Jurkat, Clone E6-1 (cell line): Measurements from ENCODE around the gene TPD52L2.
"Not testable (repeated sequence)": the region's sequence is repeated elsewhere in the genome, so short reads cannot be mapped to it uniquely, and the experiment has no call there.

Experiments used
- DNase-seq: peaks from one replicate; pipeline ENCODE4 v3.0.0-alpha.2; 2011; ENCODE audit warnings: low read depth, low spot score
- H3K4me3 ChIP-seq: 2 replicates; pipeline ENCODE4 v1.5.1; 2011; ENCODE audit warnings: mild to moderate bottlenecking, low read length, control low read depth, moderate library complexity

Gene TPD52L2

GRCh38 chr20:63873477-63873971 lies 8.5 kb downstream of the TPD52L2 start:
- no peak overlapping the region for H3K4me3 ChIP-seq
- no peak for DNase-seq

DNA sequence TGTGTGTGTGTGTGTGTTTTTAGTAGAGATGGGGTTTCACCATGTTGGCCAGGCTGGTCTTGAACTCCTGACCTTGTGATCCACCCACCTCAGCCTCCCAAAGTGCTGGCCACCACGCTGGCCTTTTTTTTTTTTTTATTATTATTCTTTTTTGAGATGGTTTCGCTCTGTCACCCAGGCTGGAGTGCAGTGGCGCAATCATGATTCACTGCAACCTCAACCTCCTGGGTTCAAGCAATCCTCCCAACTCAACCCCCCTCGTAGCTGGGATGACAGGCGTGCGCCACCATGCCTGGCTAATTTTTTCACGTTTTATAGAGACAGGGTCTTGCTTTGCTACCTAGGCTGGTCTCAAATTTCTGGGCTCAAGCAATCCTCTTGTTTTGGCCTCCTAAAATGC lies 9.2 kb downstream of the TPD52L2 start:
- not testable (repeated sequence) for H3K4me3 ChIP-seq, DNase-seq

DNA sequence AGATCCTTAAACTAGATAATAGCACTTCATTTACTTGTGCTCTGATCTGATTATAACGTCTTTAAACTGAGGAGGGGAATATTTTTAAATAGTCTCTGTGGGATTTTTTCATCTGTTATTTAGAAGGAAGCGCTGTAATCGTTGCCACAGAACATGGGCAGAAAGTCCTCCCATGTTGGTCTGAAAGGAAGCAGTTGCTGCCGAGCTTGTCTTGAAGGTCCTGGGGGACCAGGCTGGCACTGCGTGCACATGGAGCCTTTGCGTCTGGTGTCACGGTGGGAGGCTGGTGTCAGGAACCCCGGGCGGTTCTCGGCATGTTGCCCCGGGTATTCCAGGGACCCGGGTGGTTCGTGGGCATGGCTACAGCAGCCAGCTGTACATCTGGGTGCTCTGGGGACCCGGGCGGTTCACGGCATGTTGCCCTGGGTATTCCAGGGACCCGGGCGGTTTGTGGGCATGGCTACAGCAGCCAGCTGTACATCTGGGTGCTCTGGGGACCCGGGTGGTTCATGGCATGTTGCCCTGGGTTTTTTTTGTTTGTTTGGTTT lies 11.5 kb downstream of the TPD52L2 start:
- no peak overlapping the region for H3K4me3 ChIP-seq
- DNase-seq: no peak

GRCh38 chr20:63877755-63878470 lies 12.8 kb downstream of the TPD52L2 start:
- no peak for DNase-seq
- no peak overlapping the region for H3K4me3 ChIP-seq

GRCh38 chr20:63878899-63879663 lies 14.0 kb downstream of the TPD52L2 start:
- H3K4me3 ChIP-seq: no peak overlapping the region
- DNase-seq: no peak

DNA sequence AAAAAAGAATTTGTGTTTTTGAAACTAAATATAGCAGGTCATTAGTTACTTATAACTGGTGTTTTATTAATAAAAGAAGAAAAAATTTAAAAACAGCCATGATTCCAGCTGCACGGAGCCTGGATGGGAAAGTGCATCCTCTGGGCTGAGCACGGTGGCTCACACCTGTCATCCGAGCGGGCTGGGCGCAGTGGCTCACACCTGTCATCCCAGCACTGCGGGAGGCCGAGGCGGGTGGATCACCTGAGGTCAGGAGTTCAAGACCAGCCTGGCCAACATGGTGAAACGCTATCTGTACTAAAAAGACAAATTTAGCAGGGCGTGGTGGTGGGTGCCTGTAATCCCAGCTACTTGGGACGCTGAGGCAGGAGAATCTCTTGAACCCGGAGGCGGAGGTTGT lies 15.8 kb downstream of the TPD52L2 start:
- not testable (repeated sequence) for DNase-seq, H3K4me3 ChIP-seq

- no peak for DNase-seq
Observed at GRCh38 chr20:63881451-63882226, 16.6 kb downstream of the TPD52L2 start.

DNA sequence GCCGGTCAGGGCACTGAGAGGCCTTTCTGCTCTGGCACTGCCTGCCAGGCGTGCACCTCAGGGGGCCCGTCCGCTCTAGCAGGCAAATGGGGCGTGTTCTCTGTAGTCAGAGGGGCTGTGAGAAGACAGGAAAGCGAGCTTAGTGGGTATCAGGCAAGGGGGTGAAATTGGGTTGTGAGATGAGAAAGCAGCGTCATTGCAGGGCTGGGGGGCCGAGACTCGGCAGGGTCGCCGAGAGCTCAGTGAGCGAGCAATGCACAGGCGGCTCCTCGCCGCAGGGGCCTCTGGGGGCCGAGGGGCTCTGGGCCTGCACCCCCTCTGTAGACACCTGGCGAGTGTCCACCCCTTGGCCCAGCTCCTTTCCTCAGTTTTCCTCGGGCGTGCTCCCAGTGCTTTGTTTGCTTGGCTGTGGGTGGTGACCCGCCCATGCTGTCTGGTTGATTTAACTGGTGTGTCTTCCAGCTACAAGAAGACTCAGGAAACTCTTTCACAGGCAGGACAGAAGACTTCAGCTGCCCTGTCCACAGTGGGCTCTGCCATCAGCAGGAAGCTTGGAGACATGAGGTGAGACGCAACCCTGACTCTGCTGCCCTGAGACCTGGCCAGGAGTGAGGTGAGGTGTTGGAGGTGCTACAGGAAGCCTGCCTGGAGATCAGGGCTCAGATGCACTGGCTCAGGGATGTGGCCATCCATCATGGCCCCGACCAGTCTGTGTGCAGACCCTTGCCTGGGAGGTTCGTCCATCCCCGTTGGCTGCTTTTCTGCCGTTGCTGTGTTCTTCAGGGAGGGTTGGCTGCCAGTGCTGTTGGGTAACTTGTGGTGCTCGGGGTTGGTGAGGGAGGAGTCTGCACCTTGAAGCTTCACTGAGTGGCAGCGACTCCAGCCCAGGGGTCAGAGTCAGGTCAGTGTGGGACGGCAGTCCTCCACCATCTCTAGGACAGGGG lies 17.5 kb downstream of the TPD52L2 start:
- no peak overlapping the region for H3K4me3 ChIP-seq
- no peak for DNase-seq

More at GRCh38 chr20:63881451-63882226, 16.6 kb downstream of the TPD52L2 start:
- H3K4me3 ChIP-seq: no peak overlapping the region

GRCh38 chr20:63883201-63883593 lies 18.1 kb downstream of the TPD52L2 start:
- no peak for DNase-seq
- H3K4me3 ChIP-seq: no peak overlapping the region

DNA sequence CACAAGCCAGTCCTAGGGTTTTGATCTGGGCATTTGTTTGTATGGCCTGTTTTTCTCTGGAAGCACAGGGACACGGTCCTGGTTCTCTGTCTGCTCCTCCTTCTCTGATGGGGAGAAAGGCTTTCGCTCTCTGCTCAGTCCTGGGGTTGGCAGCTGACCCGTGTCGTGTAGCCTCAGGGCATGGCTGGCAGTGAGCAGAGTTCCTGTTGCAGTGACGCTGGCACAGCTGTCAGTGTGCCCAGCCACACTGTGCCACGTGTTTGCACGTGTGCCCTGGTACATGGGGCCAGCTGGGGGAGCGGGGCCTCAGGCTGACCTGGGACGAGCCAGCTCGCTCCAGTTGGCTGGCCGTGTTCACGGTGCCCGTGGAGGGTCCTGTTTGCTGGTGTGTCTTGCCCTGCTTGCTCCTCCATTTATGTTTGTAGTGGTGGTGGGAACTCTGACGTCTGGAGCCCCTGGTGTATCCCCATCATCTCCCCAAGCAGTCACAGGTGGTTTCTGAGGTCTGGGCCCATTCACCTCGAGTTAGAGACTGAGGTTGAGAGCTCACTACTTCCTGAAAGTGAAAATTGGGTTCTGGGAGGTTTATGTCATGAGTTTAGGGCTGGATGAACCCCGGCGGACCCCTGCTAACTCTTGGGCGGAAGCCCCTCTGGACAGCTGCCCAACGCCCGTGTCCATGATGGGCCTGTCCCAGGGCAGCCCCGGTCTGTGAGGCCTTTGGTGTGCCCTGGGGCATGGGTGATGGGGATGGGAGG lies 19.6 kb downstream of the TPD52L2 start:
- no peak for DNase-seq
- H3K4me3 ChIP-seq: no peak overlapping the region

DNA sequence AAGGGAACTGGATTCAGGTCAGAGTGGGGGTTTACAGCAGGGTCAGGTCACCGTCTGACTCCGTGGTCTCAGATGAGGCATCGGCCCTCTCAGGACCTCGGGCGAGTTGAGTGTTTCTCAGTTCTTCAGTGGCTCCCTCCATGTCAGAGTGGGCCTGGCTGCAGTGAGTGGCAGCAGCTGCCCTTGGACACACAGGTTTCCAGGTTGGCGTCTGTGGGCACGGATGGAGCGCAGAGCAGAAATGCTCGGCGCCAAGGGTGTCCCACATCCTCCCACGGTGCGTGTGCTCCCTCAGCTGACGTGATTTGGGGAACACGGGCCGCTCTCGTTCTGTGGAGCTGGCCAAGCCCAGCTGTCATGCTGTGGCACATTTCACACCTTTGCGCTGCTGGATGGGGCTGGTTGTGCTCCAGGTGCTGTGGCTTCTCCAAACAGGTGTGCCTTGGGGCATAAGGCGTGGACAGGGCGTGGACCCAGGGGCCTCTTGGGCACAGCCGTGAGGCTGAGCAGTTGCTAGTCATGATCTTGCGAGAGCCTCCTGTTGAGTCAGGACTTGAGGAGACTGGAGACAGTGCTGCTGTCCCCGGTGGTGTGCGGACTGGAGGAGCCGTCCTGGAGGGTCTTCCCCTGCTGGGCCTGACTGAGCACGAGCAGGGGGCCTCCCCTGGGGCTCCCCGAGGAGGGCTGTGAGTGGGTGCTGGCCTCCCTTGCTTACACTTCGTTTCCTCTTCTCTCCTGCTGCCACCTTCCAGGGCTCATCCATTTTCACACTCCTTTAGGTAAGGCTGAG lies 20.4 kb downstream of the TPD52L2 start:
- no peak for DNase-seq
- H3K4me3 ChIP-seq: no peak overlapping the region

GRCh38 chr20:63886054-63886419 lies 21.0 kb downstream of the TPD52L2 start:
- H3K4me3 ChIP-seq: no peak overlapping the region
- DNase-seq: no peak

DNA sequence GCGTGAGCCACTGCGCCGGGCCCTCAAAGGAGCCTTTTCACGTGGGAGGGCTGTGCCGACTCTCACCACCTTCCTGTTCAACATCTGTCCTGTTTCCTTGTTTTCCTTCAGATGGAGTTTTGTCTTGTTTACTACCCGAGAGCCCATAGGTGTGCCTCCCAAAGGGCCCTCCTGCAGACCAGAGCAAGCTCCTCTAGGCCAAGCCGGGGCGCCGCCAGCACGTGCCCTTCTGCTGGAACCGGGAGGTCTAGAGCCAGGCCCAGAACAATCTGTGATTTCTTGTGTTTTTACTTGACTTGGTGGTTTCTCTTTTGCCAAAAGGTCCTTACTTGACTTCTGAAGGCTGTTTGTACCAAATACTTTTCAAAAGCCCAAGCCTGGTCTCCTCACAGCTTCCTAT lies 21.9 kb downstream of the TPD52L2 start:
- no peak overlapping the region for H3K4me3 ChIP-seq
- no peak for DNase-seq

DNA sequence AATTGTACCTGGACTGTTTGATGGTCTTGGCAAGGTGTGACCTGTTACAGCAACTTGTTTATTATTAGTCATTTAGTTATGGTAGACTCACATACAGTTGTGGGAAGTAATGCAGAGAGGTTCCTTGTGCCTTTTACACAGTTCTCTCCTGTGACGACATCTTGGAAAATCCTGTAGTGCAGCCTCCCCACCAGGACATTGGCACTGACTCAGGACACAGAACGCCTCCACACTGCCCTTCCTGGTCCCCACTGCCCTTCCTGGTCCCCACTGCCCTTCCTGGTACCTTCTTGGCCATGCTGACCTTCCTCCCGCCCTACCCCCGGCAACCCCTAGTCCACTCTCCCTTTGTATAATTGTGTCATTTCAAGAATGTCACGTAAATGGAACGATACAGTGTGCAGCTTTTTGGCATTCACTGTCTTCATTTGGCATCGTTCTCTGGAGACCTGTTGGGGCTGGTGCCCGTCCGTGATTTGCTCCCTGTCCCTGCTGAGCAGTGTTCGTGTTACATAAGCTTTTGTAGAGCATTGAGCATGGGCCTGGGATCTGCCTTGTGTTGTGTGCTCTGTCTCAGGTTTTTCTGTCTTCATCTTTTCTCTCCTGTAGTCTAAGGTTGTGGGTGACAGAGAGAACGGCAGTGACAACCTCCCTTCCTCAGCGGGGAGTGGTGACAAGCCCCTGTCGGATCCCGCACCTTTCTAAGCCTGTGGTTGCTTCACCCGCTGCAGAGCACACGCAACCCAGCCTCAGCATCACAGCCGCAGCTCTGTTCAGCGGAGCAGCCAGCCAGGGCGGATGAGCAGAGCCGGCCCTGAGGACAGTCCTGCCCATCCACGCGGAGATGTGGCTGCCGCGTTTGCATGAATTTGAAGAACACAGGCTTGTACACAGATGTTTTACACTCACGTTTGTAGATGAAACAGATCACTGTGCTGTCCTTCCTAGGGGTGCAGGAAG lies 24.5 kb downstream of the TPD52L2 start:
- DNase-seq: no peak
- H3K4me3 ChIP-seq: no peak overlapping the region

DNA sequence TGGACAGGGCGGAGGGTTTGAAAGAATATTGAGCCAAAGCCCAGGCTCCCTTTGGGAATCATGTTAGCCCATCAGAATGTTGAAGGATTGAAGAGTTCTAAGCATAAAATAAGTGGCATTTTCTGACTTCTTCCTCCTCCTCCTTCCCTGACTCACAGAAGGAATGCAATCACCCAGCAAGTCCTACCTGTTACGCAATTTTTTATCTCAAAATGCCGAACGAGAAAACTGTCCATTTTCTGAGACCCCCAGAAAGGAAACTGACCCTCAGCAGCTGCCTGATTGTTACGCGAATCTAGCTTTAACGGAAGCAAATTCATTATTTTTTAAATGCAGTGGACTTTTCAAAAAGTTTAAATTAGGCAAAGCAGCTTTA lies 25.1 kb downstream of the TPD52L2 start:
- no peak for DNase-seq
- H3K4me3 ChIP-seq: no peak overlapping the region

GRCh38 chr20:63890616-63891015 lies 25.5 kb downstream of the TPD52L2 start:
- H3K4me3 ChIP-seq: no peak overlapping the region
- no peak for DNase-seq
